Effector memory CD4-positive, alpha-beta T cell (primary cell): Measurements from ENCODE around the gene CLIC6.

Source experiments
- DNase-seq, 3 donors: peaks; one replicate each; pipeline ENCODE4 v3.0.0-alpha.2; 2020
- H3K27ac ChIP-seq: 2 replicates; pipeline ENCODE4 v1.7.0; 2013; ENCODE audit warnings: mild to moderate bottlenecking, low read length, moderate library complexity; ENCODE audit not compliant: insufficient read depth, poor library complexity, severe bottlenecking
- H3K27me3 ChIP-seq: replicated peaks from 2 replicates; pipeline ENCODE4 v1.7.0; 2013; ENCODE audit warnings: mild to moderate bottlenecking, low read length; ENCODE audit not compliant: insufficient read depth, control insufficient read depth, poor library complexity, severe bottlenecking
- H3K36me3 ChIP-seq: 2 replicates; pipeline ENCODE4 v1.7.0; 2013; ENCODE audit warnings: mild to moderate bottlenecking, low read length, moderate library complexity; ENCODE audit not compliant: control insufficient read depth, insufficient read depth
- H3K4me1 ChIP-seq: 2 replicates; pipeline ENCODE4 v1.7.0; 2013; ENCODE audit warnings: low read length, mild to moderate bottlenecking; ENCODE audit not compliant: control insufficient read depth, insufficient read depth, poor library complexity, severe bottlenecking
- H3K4me3 ChIP-seq: 2 replicates; pipeline ENCODE4 v1.7.0; 2013; ENCODE audit warnings: low read length, low read depth, mild to moderate bottlenecking; ENCODE audit not compliant: insufficient read depth, poor library complexity, severe bottlenecking
- H3K9me3 ChIP-seq: 2 replicates; pipeline ENCODE4 v1.7.0; 2013; ENCODE audit warnings: mild to moderate bottlenecking, low read length, moderate library complexity; ENCODE audit not compliant: control insufficient read depth

The CLIC6 gene

GRCh38 chr21:34748862-34749261, 80.1 kb downstream of the CLIC6 start:
- H3K27me3 ChIP-seq: no peaks in the 10 kb centered on the region

GRCh38 chr21:34754690-34755647, 86.2 kb downstream of the CLIC6 start:
- DNase-seq: no peak
- no peaks in the 10 kb centered on the region for H3K9me3 ChIP-seq
- H3K36me3 ChIP-seq: no peaks in the 10 kb centered on the region
- no peak overlapping the region for H3K27ac ChIP-seq
- H3K4me1 ChIP-seq: no peaks in the 10 kb centered on the region
- no peak overlapping the region for H3K4me3 ChIP-seq
- no peaks in the 10 kb centered on the region for H3K27me3 ChIP-seq

More at GRCh38 chr21:34748862-34749261, 80.1 kb downstream of the CLIC6 start:
- Histone ChIP-seq H3K36me3 (no peaks in the 10 kb centered on the region), H3K9me3 (no peaks in the 10 kb centered on the region), H3K4me3 (no peak overlapping the region), H3K4me1 (no peaks in the 10 kb centered on the region), H3K27ac (no peak overlapping the region)
- DNase-seq: no peak

- Histone ChIP-seq H3K36me3 (no peaks in the 10 kb centered on the region), H3K9me3 (no peaks in the 10 kb centered on the region), H3K27ac (no peak overlapping the region), H3K4me3 (no peak overlapping the region), H3K27me3 (no peaks in the 10 kb centered on the region), H3K4me1 (no peaks in the 10 kb centered on the region)
- DNase-seq: no peak
Measured at GRCh38 chr21:34761758-34762330, 93.0 kb downstream of the CLIC6 start.

- Histone ChIP-seq H3K9me3 (no peaks in the 10 kb centered on the region), H3K27ac (no peak overlapping the region), H3K4me3 (no peak overlapping the region), H3K36me3 (no peaks in the 10 kb centered on the region), H3K27me3 (no peaks in the 10 kb centered on the region), H3K4me1 (no peaks in the 10 kb centered on the region)
- no peak for DNase-seq
Measured at GRCh38 chr21:34762786-34763185, 94.0 kb downstream of the CLIC6 start.

- no peak for DNase-seq
- no peak overlapping the region for H3K4me3 ChIP-seq
- no peak overlapping the region for H3K27ac ChIP-seq
- no peaks in the 10 kb centered on the region for H3K36me3 ChIP-seq
- H3K9me3 ChIP-seq: no peaks in the 10 kb centered on the region
- H3K4me1 ChIP-seq: no peaks in the 10 kb centered on the region
- H3K27me3 ChIP-seq: no peaks in the 10 kb centered on the region
Measured at GRCh38 chr21:34764715-34765284, 96.0 kb downstream of the CLIC6 start.

GRCh38 chr21:34765619-34766018, 96.8 kb downstream of the CLIC6 start:
- Histone ChIP-seq H3K9me3 (no peaks in the 10 kb centered on the region), H3K36me3 (no peaks in the 10 kb centered on the region), H3K27me3 (no peaks in the 10 kb centered on the region), H3K4me3 (no peak overlapping the region), H3K4me1 (no peaks in the 10 kb centered on the region), H3K27ac (no peak overlapping the region)
- DNase-seq: no peak

GRCh38 chr21:34766862-34767261, 98.1 kb downstream of the CLIC6 start:
- Histone ChIP-seq H3K9me3 (no peaks in the 10 kb centered on the region), H3K4me1 (no peaks in the 10 kb centered on the region), H3K27ac (no peak overlapping the region), H3K36me3 (no peaks in the 10 kb centered on the region), H3K27me3 (no peaks in the 10 kb centered on the region), H3K4me3 (no peak overlapping the region)
- DNase-seq: no peak
